COR-L47 (cell line): ENCODE results near the gene ARFIP2.

Experiments used
- DNase-seq: peaks from one replicate; lab custom pipeline; 2025; lab: John Stamatoyannopoulos, UW

The ARFIP2 gene

GRCh38 chr11:6482441-6482840 lies 1.3 kb upstream of the ARFIP2 start:
- DNase-seq, result no peak

- DNase-seq, result no peak
Observed at GRCh38 chr11:6481924-6482275, 769 bp upstream of the ARFIP2 start.

GRCh38 chr11:6480299-6480914 lies 724 bp downstream of the ARFIP2 start:
- DNase-seq, result no peak

- no peak for DNase-seq
Observed at GRCh38 chr11:6476571-6476970, 4.6 kb downstream of the ARFIP2 start.

GRCh38 chr11:6475936-6476335 lies 5.2 kb downstream of the ARFIP2 start:
- no peak for DNase-seq

GRCh38 chr11:6474806-6475500 lies 6.2 kb downstream of the ARFIP2 start:
- DNase-seq, result no peak

- DNase-seq, result no peak
Observed at GRCh38 chr11:6474413-6474792, 6.7 kb downstream of the ARFIP2 start.

GRCh38 chr11:6473451-6474412 lies 7.4 kb downstream of the ARFIP2 start, which contains the start of gene TRIM3:
Gene TRIM3, minus strand, starts transcription at chr11:6473941. Its CDS starts 8,246 bp downstream, at chr11:6465695.
- peak; percentile 87 for DNase-seq

GRCh38 chr11:6472934-6473333 lies 8.2 kb downstream of the ARFIP2 start:
- no peak for DNase-seq

- DNase-seq, result no peak
Observed at GRCh38 chr11:6469599-6469998, 11.5 kb downstream of the ARFIP2 start.

- DNase-seq, result peak; percentile 90
Observed at GRCh38 chr11:6468712-6469495, 12.2 kb downstream of the ARFIP2 start.

- DNase-seq, result no peak
Observed at GRCh38 chr11:6459099-6459450, 22.1 kb downstream of the ARFIP2 start.

GRCh38 chr11:6458352-6459098 lies 22.6 kb downstream of the ARFIP2 start:
- DNase-seq, result no peak

- no peak for DNase-seq
Observed at GRCh38 chr11:6457581-6458320, 23.4 kb downstream of the ARFIP2 start.

GRCh38 chr11:6456361-6457073 lies 24.6 kb downstream of the ARFIP2 start:
- no peak for DNase-seq

GRCh38 chr11:6455070-6455469 lies 26.1 kb downstream of the ARFIP2 start:
- no peak for DNase-seq

GRCh38 chr11:6453152-6453551 lies 28.0 kb downstream of the ARFIP2 start:
- DNase-seq, result no peak

GRCh38 chr11:6452219-6452618 lies 28.9 kb downstream of the ARFIP2 start:
- no peak for DNase-seq

- DNase-seq, result no peak
Observed at GRCh38 chr11:6448574-6448973, 32.6 kb downstream of the ARFIP2 start.
